ENCODE results near the gene CELF6.

Gene CELF6

DNA sequence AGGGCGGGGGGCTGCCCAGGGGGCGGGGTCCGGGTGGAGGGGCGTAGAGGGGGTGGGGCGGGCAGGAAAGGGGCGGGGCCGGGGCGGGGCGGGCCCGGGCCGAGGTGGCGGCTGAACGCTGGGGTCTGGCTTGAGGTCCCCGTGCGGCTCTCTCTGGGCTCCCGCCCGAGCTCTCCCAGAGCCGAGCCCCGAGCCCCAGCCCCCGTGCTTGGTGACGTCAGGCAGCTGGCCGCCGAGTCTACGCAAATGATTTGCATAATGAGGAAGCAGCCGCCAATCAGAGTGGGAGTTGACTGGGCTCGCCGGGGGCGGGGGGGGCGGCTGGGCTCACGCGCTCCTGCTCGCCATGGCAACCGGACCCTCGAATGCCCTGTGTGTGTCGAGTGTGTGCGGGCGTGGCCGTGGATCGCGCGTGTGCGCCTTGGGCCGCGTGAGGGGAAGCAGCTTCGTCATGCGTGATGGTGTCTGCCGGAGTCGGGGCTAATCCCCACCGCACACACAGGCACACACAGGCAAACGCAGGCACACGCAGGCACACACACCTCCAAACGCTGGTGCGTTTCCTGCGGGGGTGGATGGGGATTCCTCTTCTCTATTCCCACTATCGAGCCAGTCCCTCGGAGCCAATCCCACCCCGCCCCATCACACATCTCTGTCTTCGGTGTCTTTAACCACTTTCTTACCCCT, at the start of gene CELF6:
Gene CELF6, minus strand, starts transcription at position 173 of the 687 bp plus-strand sequence. CDS start 283 bp downstream, outside the sequence.
- DNase-seq: peak; percentile 65

DNA sequence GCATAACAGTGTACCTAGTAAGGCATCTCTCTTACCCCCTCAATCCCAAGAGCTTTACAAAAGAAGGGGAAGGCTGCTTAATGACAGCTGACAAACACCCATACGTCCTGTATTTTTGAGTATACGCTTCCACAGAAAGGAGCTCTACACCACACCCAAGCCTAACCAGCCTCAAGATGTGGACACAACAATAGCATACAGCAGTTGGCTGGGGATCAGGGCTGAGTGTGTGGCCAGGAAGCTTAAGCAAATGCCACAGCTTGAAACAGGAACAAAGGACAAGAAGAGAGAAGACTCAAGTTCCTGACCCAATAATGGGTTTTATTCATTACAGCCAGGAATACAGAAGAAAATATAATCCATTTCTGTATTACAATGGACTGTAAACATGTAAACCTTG, 48.9 kb upstream of the CELF6 start:
- DNase-seq: no peak

DNA sequence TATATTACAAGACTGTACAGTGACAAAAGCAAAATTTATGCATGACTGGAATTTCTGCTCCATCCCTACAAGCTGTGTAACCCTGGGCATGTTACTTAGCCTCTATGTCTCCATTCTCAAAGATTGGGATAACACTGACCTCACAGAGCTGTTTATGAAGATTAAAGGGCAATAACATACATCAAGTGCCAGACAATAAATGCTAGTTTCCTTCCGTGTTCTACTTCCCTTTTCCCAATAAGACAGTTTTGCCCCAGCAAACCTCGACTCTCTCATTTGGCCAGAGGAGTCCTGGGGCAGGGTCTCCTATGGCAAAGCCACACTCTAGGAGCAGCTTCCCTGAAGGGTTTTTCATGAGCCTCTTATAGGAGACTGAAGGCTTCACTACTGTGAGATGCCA, 48.4 kb upstream of the CELF6 start:
- DNase-seq: no peak

DNA sequence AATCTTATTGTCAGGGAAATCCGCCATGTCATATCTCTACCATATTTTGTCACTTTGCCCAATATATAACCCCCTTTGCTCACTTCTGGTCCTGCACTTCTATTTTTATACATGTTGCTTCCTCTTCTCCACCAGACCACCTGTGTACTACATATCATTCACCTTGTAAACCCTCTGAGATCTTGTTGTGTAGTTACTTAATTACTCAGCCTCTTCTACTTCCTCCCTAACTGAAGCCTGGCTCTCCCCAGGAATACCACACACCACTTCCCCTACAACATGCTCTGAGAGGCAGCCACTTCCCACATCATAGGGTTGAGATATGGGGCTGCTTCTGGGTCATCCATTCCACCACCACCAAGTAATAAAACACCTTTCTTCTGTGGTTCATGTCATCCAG, 45.9 kb upstream of the CELF6 start:
- no peak for DNase-seq

DNA sequence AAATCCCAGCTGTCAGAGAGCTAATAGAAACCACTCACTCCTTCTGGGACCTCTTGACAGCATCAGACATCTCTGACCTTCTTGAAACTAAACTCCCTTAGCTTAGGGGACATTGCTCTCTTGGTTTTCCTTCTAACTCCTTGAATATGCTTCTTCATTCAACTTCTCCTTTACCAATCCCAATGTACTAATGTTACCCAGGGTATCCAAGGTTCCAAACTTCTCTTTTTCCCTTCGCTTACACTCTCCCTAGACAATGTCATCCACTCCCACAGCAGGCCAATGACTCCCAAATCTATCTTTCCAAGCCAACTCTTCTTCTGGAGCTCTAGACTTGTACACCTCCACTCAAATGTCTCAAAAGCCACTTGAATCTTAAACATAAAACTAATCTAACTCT, 41.2 kb upstream of the CELF6 start:
- DNase-seq: no peak

DNA sequence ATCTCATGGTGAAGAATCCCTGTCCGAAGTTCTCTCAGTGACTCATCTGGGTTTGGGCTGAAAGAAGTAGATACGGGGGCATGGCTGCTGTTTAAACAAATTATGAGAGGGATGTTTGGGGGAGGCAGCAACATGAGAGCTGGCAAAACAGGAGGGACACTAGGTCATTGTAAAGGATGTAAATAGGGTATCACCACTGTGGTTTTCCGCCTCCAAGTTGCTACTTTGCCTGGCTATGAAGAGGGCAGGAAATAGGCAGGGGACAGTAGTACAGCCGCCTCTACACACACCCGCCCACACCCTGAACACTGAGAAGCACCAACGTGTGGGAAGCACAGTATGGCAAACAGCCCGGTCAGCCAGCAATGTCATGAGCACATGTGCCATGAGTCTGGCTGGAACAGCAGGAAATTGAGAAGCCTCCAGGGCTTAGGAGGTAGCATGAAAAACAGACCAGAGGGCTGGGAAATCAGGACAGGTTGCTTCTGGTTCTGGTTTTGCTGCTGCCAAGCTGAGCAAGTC, 38.8 kb upstream of the CELF6 start:
- DNase-seq: no peak

DNA sequence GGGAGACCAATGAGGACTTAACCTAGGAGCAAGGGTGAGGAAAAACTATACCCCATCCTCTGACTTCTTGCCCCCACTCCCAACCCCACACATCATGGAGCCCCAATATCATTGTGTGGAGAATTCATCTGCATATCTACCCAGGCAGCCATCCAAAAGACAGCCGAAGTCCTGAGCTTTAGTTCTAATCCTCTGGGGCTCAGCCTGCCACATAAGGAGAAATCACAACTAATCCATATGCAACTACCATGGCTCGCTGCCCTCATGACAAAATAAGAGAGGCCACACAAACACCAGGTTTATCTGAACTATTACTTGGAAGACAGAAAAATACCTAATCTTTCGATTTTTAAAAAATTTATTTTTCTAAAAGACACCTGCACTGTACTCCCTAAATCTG, 38.2 kb upstream of the CELF6 start:
- no peak for DNase-seq

DNA sequence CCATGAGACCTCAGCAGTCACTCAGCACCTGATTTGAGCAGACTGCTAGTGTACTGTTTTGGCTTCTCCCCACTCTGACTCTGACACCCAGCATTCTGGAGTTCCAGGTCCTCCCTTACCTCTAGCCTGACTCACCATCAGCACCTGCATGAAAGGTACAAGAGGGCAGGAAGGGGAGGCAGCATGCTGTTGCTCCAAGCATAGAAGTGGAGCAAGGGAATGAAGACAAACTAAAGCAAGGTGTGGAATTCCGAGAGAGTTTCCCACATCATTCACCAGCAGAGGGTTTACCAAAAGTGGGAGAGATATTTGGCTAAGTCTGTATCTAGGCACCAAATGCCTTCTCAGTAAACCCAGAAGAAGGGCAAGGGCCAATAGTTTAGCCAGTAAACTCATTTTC, 34.5 kb upstream of the CELF6 start:
- no peak for DNase-seq

DNA sequence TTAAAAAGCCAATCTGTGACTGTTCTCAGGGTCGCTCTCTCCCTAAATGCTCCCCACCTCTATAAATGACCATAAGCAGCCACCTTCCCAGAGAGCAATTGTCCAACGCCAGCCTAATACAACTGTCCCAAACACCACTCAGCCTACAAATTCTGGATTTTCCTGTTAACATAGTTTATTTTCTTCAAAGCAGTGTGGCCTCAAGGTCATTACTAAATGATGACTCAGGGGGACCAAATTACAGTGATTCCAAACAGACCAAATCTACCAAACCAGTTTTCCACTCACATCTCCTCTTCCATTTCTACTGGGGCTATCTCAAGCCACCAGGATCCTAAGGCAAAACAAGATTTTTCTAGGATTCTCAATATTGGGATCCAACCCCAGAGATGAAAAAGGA, 33.3 kb upstream of the CELF6 start:
- no peak for DNase-seq

DNA sequence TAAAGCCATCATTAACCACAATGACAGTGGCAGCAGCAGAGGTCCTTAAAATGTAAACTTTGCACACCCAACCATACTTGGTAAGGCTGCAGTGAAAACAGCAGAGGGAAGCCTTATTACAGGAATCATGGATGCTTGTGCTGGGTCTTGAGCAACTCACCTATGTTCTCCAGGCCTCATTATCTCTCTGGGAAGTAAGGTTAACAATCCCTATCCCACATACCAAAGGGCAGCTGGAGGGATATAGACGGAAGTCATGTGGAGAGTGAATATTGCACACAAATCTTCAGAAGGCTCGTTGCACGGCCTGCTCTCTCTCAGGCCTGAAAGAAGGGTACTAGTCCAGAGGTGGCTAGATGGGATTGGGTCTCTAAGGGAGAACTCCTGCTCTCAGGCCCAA, 25.8 kb upstream of the CELF6 start:
- no peak for DNase-seq

- DNase-seq: no peak
These were observed 25.3 kb upstream of the CELF6 start for GRCh38 chr15:72345280-72345679.

DNA sequence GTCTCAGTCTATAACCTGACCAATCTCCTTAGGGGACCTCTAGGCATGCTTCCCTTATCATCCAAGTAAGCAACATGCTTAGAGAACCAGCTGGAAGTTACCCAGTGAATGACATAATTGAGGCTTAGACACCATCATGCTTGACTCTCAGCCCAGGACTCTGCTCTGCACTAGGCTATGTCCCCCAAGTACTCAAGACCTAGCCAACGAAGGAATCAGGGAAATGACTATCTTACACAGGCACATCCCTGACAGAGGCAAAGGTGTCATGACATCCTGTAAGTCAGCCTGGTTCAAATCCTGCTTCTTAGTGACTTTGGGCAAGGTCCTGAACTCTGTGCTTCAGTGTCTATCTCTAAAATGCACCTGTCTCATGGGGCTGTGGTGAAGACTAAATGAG, 24.6 kb upstream of the CELF6 start:
- DNase-seq: no peak

DNA sequence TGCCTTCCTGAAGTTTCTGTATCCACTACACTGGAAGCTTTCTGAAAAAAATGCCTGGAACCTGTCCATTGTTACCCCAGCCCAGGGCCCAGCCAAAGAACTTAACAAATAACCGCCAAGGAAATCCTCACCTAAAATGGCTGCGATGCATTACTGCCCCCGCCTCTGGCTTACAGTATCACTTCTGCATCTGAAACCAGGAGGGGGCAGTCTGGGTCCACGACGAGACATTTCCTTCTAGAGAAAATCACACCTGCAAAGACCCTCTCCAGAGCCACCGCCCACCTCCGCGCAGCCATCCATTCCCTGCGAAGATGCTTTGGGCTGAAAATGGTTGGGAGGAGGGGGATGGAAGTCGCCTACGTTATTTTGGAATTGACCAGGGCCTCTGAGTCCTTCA, 22.4 kb upstream of the CELF6 start:
- DNase-seq: no peak

DNA sequence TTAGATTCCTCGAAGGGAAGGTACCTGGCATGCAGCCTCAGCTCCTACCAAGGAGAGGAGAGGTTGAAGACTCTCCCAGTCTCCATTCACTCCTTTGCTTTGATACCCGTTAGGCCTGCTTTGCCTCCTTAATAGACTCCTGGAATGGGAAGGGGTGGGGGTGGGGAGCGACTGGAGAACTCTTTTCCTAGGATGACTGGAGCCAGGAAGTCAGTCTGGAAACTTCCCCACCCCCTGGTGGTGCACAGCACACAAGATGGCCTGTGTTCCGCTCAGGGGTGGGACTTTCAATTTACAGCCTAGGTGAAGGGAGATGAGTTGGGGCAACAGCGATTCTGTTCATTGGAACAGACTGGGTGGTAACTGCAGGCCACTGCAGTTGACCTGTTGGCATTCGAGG, 21.4 kb upstream of the CELF6 start:
- no peak for DNase-seq

- no peak for DNase-seq
These were observed 20.4 kb upstream of the CELF6 start for GRCh38 chr15:72340366-72340765.

GRCh38 chr15:72339777-72340177, 19.8 kb upstream of the CELF6 start:
- no peak for DNase-seq

GRCh38 chr15:72338617-72339321, 18.8 kb upstream of the CELF6 start:
- no peak for DNase-seq

DNA sequence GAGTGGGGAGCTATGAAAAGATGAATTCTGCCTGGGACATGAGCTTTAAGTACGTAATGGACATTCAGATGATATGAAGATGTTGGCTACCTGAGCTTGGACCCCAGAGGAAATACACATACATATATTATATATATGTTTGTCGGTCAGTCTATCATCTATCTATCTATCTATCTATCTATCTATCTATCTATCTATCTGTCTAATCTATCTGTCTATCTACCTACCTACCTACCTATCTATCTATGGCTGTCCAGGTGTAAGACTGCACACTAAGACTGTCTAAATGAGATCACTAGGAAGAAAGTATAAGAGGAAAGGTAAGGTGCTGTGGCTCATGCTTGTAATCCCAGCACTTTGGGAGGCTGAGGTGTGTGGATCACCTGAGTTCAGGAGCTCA, 18.2 kb upstream of the CELF6 start:
- no peak for DNase-seq

- DNase-seq: no peak
These were observed 14.9 kb upstream of the CELF6 start for GRCh38 chr15:72334842-72335241.

DNA sequence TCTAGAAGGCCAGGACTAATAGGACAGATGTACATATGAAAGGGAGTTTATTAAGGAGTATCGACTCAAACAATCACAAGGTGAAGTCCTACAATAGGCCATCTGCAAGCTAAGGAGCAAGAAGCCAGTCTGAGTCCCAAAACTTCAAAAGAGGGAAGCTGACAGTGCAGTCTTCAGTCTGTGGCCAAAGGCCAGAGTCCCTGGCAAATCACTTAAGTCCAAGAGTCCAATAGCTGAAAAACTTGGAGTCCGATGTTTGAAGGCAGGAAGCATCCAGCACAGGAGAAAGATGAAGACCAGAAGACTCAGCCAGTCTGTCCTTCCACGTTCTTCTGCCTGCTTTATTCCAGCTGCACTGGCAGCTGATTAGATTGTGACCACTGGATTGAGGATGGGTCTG, 11.1 kb upstream of the CELF6 start:
- DNase-seq: no peak

DNA sequence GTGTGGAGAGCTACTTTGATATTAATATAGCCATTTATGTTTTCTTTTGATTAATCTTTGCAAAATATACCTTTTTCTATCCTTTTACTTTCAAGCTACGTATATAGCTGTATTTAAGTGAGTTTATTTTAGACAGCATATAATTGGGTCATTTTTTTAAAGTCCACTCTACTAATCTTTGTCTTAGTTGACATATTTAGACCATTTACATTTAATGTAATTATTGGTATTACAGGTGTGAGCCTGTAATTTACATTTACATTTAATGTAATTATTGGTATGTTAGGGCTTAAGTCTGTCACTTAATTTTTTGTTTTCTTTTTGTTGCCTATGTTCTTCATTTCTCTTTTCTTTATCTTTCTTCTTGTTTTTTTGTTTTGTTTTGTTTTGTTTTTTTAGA, 3.8 kb upstream of the CELF6 start:
- DNase-seq: no peak

GRCh38 chr15:72319360-72319984, 485 bp downstream of the CELF6 start:
- no peak for DNase-seq

GRCh38 chr15:72318408-72318942, 1.5 kb downstream of the CELF6 start:
- no peak for DNase-seq

Measured in NCI-H187 treated with DMSO at 0.1 percent for 48 hours (cell line).